ENCODE data around the gene WIZ. TPM values are rescaled to one million over a fixed set of nuclear protein-coding genes. Genes with fewer than 3 reads are reported as not detected.

Gene WIZ
- total and polyA plus RNA-seq, 12 donors: 18.7 to 34.3 (median 21.3) TPM

- Histone ChIP-seq H3K9me3 (no peaks in the 10 kb centered on the region), H3K27ac (no peak overlapping the region), H3K27me3 (no peaks in the 10 kb centered on the region), H3K4me1 (peaks cover 0 to 21% (median 9%) of the 10 kb centered on the region in 9 donors), H3K4me3 (no peak overlapping the region), H3K36me3 (peaks cover 0 to 26% (median 0%) of the 10 kb centered on the region in 9 donors)
- no peak for ATAC-seq
- intact Hi-C loops (cut with DNase I): no loop called here
- TF ChIP-seq CTCF (IDR thresholded peaks at IDR 0.05): no peak
- DNase-seq: no peak
- 92 to 95% methylated on average over 36 to 38 of the region's 38 CpGs for WGBS, 2 donors
Measured at GRCh38 chr19:15439821-15440641, 9.7 kb downstream of the WIZ start.

DNA sequence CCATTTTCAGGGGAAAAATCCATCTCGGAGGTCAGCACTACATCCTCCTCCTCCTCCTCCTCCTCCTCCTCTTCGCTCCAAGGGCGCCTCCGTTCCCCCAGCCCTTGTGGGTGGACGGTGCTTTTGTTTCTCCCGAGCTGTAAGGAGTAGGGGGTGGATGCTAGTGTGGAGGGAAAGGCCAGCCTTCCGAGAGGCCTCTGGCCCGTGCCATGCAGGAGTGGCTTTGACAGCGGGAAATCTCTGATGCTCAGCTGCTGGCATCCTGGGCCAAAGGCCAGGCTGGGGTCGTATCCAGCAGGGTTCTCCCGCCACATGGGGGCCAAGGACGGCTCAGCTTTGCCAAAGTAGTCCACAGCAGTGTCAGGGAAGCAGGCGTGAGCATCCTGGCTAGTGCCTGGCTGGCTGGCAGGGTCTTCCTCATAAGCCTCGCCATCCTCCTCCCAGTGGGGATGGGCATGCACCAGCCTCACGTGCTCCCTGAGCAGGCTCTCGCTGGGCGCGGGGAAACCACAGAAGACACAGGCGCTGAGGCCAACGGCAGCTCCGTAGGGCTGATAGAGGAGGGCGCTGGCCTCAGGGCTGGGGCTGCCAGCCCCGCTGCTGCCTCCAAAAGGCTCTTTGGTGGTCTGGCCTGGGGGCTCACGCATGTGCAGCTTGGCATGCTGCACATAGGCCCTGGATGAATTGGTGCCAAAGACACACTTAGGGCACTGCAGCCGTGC is 10.5 kb downstream of the WIZ start:
- intact Hi-C loops (cut with DNase I): no loop called here
- DNase-seq: no peak
- TF ChIP-seq CTCF (IDR thresholded peaks at IDR 0.05): no peak
- Histone ChIP-seq H3K27me3 (no peaks in the 10 kb centered on the region), H3K4me1 (peaks cover 0 to 13% (median 3%) of the 10 kb centered on the region in 9 donors), H3K27ac (no peak overlapping the region), H3K9me3 (no peaks in the 10 kb centered on the region), H3K4me3 (no peak overlapping the region), H3K36me3 (peaks cover 0 to 26% (median 0%) of the 10 kb centered on the region in 9 donors)
- ATAC-seq: no peak
- 82 to 85% methylated on average over 25 of the region's 25 CpGs for WGBS, 2 donors

DNA sequence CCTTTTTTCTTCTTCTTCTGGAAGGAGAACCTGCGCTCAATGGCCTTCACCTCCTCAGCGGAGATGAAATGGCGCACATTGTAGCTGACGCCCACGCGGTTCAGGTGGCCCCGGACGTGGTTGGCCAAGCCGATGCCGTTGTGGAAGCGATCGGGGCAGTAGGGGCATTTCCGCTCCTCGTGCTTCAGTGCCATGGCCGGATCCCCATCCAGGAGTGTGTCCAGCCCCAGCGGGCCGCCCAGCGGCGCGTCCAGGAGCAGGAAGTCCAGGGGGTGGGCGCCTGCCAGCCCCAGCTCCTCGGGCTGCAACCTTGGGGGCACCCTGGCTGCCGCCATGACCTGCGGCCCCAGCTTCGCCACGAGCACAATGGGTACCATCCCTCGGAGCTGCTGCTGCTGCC is 11.2 kb downstream of the WIZ start:
- no peak for DNase-seq
- H3K27ac ChIP-seq: no peak overlapping the region
- H3K36me3 ChIP-seq: peaks cover 0 to 26% (median 0%) of the 10 kb centered on the region in 9 donors
- intact Hi-C loops (cut with DNase I): no loop called here
- WGBS, 2 donors: 94 to 95% methylated on average over 27 of the region's 27 CpGs
- no peak for ATAC-seq
- no peak overlapping the region for H3K4me3 ChIP-seq
- TF ChIP-seq CTCF (IDR thresholded peaks at IDR 0.05): no peak
- no peaks in the 10 kb centered on the region for H3K9me3 ChIP-seq
- no peaks in the 10 kb centered on the region for H3K27me3 ChIP-seq
- H3K4me1 ChIP-seq: peaks cover 0 to 9% (median 2%) of the 10 kb centered on the region in 9 donors

GRCh38 chr19:15438124-15438496 is 11.6 kb downstream of the WIZ start:
- intact Hi-C loops (cut with DNase I): no loop called here
- peaks cover 0 to 26% (median 0%) of the 10 kb centered on the region in 9 donors for H3K36me3 ChIP-seq
- no peak overlapping the region for H3K4me3 ChIP-seq
- no peak for TF ChIP-seq CTCF (IDR thresholded peaks at IDR 0.05)
- H3K27me3 ChIP-seq: no peaks in the 10 kb centered on the region
- no peaks in the 10 kb centered on the region for H3K9me3 ChIP-seq
- ATAC-seq (no peak), DNase-seq (no peak)
- H3K27ac ChIP-seq: no peak overlapping the region
- peaks cover 0 to 11% (median 4%) of the 10 kb centered on the region in 9 donors for H3K4me1 ChIP-seq
- WGBS, 2 donors: 87 to 89% methylated on average over 2 of the region's 2 CpGs
